ENCODE data around the gene TFDP2. TPM values are rescaled to one million over a fixed set of nuclear protein-coding genes. Genes with fewer than 3 reads are reported as not detected.

The TFDP2 gene
- total and polyA plus RNA-seq, 10 of the 15 experiments (the other 5 are each of a cell fraction or from before 2014, with no cell fraction given), result 28.3 to 100 (median 49.7) TPM

- Histone ChIP-seq H3K27ac (ENCODE audit: control insufficient read depth, insufficient read depth) (no peak overlapping the region), H3K4me1 (ENCODE audit: control insufficient read depth, insufficient read depth, low read length) (no peaks in the 10 kb centered on the region), H3K9ac (ENCODE audit: control insufficient read depth, insufficient read depth, low read length) (no peak overlapping the region), H3K36me3 (ENCODE audit: control insufficient read depth in 2 of 2, insufficient read depth in 2 of 2, low read length in 1 of 2) (no peaks in the 10 kb centered on the region), H3K4me3 (no peak overlapping the region), H3K27me3 (replicated peaks in 1 of 2; ENCODE audit: control insufficient read depth in 2 of 2, insufficient read depth in 2 of 2, low read length in 1 of 2) (no peaks in the 10 kb centered on the region), H3K4me2 (ENCODE audit: control insufficient read depth, insufficient read depth) (no peak overlapping the region), H2AFZ (ENCODE audit: control insufficient read depth, low read depth, low read length) (no peak overlapping the region), H3K9me3 (replicated peaks; ENCODE audit: control insufficient read depth, insufficient read depth, low read length) (no peaks in the 10 kb centered on the region), H3K79me2 (ENCODE audit: control insufficient read depth, insufficient read depth, low read length) (no peaks in the 10 kb centered on the region), H4K20me1 (ENCODE audit: control insufficient read depth, insufficient read depth) (no peaks in the 10 kb centered on the region)
- TF ChIP-seq PBX3 (IDR thresholded peaks at IDR 0.05; ENCODE audit: insufficient replicate concordance, low read depth, low read length) (no peak), CUX1 (IDR thresholded peaks at IDR 0.05; ENCODE audit: insufficient replicate concordance, low read depth, low read length) (no peak), STAT3 (IDR thresholded peaks at IDR 0.05; ENCODE audit: low read depth, low read length) (no peak), GABPA (IDR thresholded peaks at IDR 0.05; ENCODE audit: low read depth) (no peak), FOXK2 (IDR thresholded peaks at IDR 0.05) (no peak), SMARCA5 (IDR thresholded peaks at IDR 0.05) (no peak), CHD2 (IDR thresholded peaks at IDR 0.05; ENCODE audit: borderline replicate concordance, low read depth, low read length) (no peak), IRF4 (IDR thresholded peaks at IDR 0.05; ENCODE audit: low read depth, low read length) (no peak), HCFC1 (IDR thresholded peaks at IDR 0.05; ENCODE audit: low read length) (no peak)
- ChIA-PET POLR2A (no interaction called here), SMC1A (ENCODE audit: uncharacterized antibody, unreplicated experiment) (no interaction called here), CTCF (no interaction called here), RAD21 (ENCODE audit: unreplicated experiment) (no interaction called here)
- DNase-seq (ENCODE audit: low read depth, low spot score), result no peak
- intact Hi-C loops (cut with micrococcal nuclease; ENCODE audit: unreplicated experiment), result no loop called here
- no peak for FAIRE-seq
- ATAC-seq, result no peak
- no TSS peak for BruUV-seq (replicated peaks)
- in situ Hi-C loops (cut with MboI), result no loop called here
- WGBS (ENCODE audit: insufficient coverage, insufficient replicate concordance, low lambda C conversion rate, missing lambda C conversion rate), result 85% methylated on average over 3 of the region's 3 CpGs
Measured at GRCh38 chr3:142064454-142064853, 84.9 kb downstream of the TFDP2 start.
